ENCODE results near the gene ANTXR1.
A peak's percentile ranks its signal among the peaks of the same experiment; 100 is the strongest.

ANTXR1 gene

DNA sequence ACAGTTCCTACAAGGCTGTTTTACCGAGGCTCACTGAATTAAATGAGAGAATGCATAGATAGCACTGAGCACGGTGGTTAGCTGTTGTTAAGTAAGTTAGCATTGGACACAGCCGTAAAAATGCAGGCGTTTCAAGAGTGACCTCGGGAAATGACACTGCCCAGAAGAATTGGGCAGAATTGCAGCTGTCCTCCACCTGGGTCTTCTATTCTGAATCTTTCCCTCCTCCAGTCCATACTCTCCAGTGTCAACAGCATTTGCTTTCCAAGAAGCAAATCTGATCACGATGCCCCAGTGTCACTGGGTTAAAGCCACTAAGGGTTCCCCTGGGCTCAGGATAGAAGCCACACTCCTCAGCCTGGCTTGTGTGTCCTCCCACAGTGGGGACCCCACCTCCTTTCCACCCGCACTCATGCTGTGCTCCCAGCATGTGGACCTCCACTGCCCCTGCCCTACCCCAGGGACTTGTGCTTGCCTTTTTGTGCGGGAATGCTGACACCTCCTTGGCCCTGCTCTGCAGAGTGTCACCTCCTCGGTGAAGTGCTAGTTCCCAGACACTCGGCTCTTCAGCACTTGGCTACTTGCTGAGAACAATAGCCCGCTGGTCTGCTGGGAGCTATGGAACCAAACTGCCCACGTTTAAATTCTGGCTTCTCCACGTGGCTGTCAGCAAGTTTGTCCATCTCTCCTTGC lies 135.0 kb downstream of the ANTXR1 start (continued):
- TF ChIP-seq, protein P1, sequence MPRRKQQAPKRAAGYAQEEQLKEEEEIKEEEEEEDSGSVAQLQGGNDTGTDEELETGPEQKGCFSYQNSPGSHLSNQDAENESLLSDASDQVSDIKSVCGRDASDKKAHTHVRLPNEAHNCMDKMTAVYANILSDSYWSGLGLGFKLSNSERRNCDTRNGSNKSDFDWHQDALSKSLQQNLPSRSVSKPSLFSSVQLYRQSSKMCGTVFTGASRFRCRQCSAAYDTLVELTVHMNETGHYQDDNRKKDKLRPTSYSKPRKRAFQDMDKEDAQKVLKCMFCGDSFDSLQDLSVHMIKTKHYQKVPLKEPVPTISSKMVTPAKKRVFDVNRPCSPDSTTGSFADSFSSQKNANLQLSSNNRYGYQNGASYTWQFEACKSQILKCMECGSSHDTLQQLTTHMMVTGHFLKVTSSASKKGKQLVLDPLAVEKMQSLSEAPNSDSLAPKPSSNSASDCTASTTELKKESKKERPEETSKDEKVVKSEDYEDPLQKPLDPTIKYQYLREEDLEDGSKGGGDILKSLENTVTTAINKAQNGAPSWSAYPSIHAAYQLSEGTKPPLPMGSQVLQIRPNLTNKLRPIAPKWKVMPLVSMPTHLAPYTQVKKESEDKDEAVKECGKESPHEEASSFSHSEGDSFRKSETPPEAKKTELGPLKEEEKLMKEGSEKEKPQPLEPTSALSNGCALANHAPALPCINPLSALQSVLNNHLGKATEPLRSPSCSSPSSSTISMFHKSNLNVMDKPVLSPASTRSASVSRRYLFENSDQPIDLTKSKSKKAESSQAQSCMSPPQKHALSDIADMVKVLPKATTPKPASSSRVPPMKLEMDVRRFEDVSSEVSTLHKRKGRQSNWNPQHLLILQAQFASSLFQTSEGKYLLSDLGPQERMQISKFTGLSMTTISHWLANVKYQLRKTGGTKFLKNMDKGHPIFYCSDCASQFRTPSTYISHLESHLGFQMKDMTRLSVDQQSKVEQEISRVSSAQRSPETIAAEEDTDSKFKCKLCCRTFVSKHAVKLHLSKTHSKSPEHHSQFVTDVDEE (CRISPR knock-in tag; IDR thresholded peaks at IDR 0.05), result no peak
- TF ChIP-seq BACH2 (CRISPR knock-in tag; IDR thresholded peaks at IDR 0.05; ENCODE audit: borderline replicate concordance) (no peak), TOX (CRISPR knock-in tag; IDR thresholded peaks at IDR 0.05; ENCODE audit: borderline replicate concordance) (no peak)

DNA sequence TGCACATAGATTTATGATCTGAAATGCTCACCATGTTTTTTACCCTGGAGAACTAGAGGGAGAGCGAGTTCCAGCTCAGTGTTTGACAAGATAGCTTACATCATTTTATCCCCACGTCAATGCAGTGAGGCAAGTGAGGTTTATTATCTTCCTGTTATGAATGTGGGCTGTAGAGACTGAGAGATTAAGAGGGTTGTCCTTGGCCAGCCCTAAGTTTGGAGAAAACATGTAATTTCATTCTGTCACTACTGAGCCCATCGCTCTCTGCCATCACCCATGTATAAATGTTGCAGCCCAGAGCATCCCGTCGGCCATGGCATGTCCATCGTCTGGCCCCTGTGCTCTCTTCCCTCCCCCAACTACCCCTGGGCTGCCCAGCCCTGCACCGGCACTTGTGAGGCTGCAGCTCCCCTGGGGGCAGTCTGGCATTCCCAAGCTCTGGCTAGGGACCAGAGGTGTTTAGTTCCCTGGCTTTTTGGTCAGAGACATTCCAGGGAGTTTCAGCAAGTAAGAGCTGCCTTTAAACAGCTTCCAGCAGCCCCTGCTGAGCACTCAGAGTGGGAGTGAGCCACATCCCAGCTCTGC lies 136.7 kb downstream of the ANTXR1 start:
- ATAC-seq, result peak; percentile 56
- TF ChIP-seq, protein P2, sequence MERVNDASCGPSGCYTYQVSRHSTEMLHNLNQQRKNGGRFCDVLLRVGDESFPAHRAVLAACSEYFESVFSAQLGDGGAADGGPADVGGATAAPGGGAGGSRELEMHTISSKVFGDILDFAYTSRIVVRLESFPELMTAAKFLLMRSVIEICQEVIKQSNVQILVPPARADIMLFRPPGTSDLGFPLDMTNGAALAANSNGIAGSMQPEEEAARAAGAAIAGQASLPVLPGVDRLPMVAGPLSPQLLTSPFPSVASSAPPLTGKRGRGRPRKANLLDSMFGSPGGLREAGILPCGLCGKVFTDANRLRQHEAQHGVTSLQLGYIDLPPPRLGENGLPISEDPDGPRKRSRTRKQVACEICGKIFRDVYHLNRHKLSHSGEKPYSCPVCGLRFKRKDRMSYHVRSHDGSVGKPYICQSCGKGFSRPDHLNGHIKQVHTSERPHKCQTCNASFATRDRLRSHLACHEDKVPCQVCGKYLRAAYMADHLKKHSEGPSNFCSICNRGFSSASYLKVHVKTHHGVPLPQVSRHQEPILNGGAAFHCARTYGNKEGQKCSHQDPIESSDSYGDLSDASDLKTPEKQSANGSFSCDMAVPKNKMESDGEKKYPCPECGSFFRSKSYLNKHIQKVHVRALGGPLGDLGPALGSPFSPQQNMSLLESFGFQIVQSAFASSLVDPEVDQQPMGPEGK (CRISPR knock-in tag; IDR thresholded peaks at IDR 0.05; ENCODE audit: borderline replicate concordance), result no peak
- TF ChIP-seq ARNTL (CRISPR knock-in tag; IDR thresholded peaks at IDR 0.05; ENCODE audit: borderline replicate concordance, low read depth) (no peak), ISL1 (CRISPR knock-in tag; IDR thresholded peaks at IDR 0.05) (peak; percentile 48; the same call in 1 of the 2 replicates), GLIS3 (CRISPR knock-in tag; IDR thresholded peaks at IDR 0.05) (no peak)

DNA sequence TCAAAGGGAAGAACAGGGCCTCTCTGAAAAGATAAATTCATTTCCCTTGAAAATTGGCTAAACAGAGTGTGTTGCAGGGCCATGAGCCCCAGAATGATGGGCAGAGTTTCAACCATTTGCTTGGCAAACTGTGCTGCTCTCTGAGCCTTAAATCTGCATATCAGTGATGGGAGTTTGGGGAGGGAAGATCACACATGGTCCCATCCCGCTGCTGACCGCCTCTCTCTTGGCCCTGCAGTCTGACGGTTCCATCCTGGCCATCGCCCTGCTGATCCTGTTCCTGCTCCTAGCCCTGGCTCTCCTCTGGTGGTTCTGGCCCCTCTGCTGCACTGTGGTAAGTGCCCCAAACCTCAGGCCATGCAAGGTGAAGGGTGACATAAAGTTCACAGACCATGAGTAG lies 139.0 kb downstream of the ANTXR1 start:
- TF ChIP-seq ARNTL (CRISPR knock-in tag; IDR thresholded peaks at IDR 0.05; ENCODE audit: borderline replicate concordance, low read depth) (no peak), SNAI2 (CRISPR knock-in tag; IDR thresholded peaks at IDR 0.05) (no peak), ZFP30 (CRISPR knock-in tag; IDR thresholded peaks at IDR 0.05) (no peak), PPARA (CRISPR knock-in tag; IDR thresholded peaks at IDR 0.05; ENCODE audit: borderline replicate concordance) (no peak), ZNF70 (CRISPR knock-in tag; IDR thresholded peaks at IDR 0.05) (no peak), ZNF8 (CRISPR knock-in tag; IDR thresholded peaks at IDR 0.05) (no peak), OSR1 (CRISPR knock-in tag; IDR thresholded peaks at IDR 0.05) (no peak), GLIS3 (CRISPR knock-in tag; IDR thresholded peaks at IDR 0.05) (no peak), ISL1 (CRISPR knock-in tag; IDR thresholded peaks at IDR 0.05) (no peak), CSDC2 (CRISPR knock-in tag; IDR thresholded peaks at IDR 0.05) (no peak), ESRRG (CRISPR knock-in tag; IDR thresholded peaks at IDR 0.05) (no peak)
- TF ChIP-seq, protein P2 (CRISPR knock-in tag; IDR thresholded peaks at IDR 0.05; ENCODE audit: borderline replicate concordance), result no peak
- TF ChIP-seq, protein P1 (CRISPR knock-in tag; IDR thresholded peaks at IDR 0.05), result no peak
- TF ChIP-seq, protein P3, sequence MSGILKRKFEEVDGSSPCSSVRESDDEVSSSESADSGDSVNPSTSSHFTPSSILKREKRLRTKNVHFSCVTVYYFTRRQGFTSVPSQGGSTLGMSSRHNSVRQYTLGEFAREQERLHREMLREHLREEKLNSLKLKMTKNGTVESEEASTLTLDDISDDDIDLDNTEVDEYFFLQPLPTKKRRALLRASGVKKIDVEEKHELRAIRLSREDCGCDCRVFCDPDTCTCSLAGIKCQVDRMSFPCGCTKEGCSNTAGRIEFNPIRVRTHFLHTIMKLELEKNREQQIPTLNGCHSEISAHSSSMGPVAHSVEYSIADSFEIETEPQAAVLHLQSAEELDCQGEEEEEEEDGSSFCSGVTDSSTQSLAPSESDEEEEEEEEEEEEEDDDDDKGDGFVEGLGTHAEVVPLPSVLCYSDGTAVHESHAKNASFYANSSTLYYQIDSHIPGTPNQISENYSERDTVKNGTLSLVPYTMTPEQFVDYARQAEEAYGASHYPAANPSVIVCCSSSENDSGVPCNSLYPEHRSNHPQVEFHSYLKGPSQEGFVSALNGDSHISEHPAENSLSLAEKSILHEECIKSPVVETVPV (CRISPR knock-in tag; IDR thresholded peaks at IDR 0.05), result no peak
- TF ChIP-seq, protein P4, sequence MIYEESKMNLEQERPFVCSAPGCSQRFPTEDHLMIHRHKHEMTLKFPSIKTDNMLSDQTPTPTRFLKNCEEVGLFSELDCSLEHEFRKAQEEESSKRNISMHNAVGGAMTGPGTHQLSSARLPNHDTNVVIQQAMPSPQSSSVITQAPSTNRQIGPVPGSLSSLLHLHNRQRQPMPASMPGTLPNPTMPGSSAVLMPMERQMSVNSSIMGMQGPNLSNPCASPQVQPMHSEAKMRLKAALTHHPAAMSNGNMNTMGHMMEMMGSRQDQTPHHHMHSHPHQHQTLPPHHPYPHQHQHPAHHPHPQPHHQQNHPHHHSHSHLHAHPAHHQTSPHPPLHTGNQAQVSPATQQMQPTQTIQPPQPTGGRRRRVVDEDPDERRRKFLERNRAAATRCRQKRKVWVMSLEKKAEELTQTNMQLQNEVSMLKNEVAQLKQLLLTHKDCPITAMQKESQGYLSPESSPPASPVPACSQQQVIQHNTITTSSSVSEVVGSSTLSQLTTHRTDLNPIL (CRISPR knock-in tag; IDR thresholded peaks at IDR 0.05; ENCODE audit: low read depth), result no peak
- no peak for ATAC-seq
